ENCODE data around the gene SELENOO. TPM values are rescaled to one million over a fixed set of nuclear protein-coding genes. Genes with fewer than 3 reads are reported as not detected.
A peak's percentile ranks its signal among the peaks of the same experiment; 100 is the strongest.

The SELENOO gene
- total RNA-seq, 1 experiment from 2014 or later = 27.0 TPM

GRCh38 chr22:50262460-50262911, 61.7 kb downstream of the SELENOO start:
- H3K27ac Mint-ChIP-seq = no peak overlapping the region
- ChIA-PET POLR2A (no interaction called here), CTCF (interaction anchor here (0.9 to 3.7 kb wide), 6 partner anchors 10 to 80 kb away, joined by 3 to 21 read pairs (median 5); partner anchors contain the start of gene HDAC10)
- H3K9me3 Mint-ChIP-seq = no peaks in the 10 kb centered on the region
- TF ChIP-seq ESRRA (CRISPR knock-in tag; IDR thresholded peaks at IDR 0.05; ENCODE audit: borderline replicate concordance) (0 out of 2 replicates have a peak, but pooled peaks have one; percentile 23), ZNF423 (CRISPR knock-in tag; IDR thresholded peaks at IDR 0.05) (no peak)
- H3K4me3 Mint-ChIP-seq = peak overlapping the region; percentile 66
- H3K4me1 Mint-ChIP-seq = peaks cover 8% of the 10 kb centered on the region
- peaks cover 27% of the 10 kb centered on the region for H3K27me3 Mint-ChIP-seq (ENCODE audit: low read depth)
- DNase-seq (ENCODE audit: low spot score) (no peak), ATAC-seq (no peak)
- no peaks in the 10 kb centered on the region for H3K36me3 Mint-ChIP-seq

GRCh38 chr22:50262973-50263617, 62.3 kb downstream of the SELENOO start:
- no peak overlapping the region for H3K4me3 Mint-ChIP-seq
- no peak overlapping the region for H3K27ac Mint-ChIP-seq
- no peaks in the 10 kb centered on the region for H3K9me3 Mint-ChIP-seq
- no peaks in the 10 kb centered on the region for H3K36me3 Mint-ChIP-seq
- ChIA-PET CTCF (interaction anchor here (0.9 to 3.7 kb wide), 6 partner anchors 9 to 79 kb away, joined by 3 to 21 read pairs (median 4); partner anchors contain the start of gene HDAC10), POLR2A (no interaction called here)
- ATAC-seq (no peak), DNase-seq (ENCODE audit: low spot score) (no peak)
- H3K4me1 Mint-ChIP-seq = peaks cover 8% of the 10 kb centered on the region
- no peak for TF ChIP-seq CREB1 (CRISPR knock-in tag; IDR thresholded peaks at IDR 0.05)
- TF ChIP-seq PRDM15 (CRISPR knock-in tag; IDR thresholded peaks at IDR 0.05) = no peak
- no peak for TF ChIP-seq ZNF512 (CRISPR knock-in tag; IDR thresholded peaks at IDR 0.05; ENCODE audit: borderline replicate concordance)
- no peak for TF ChIP-seq E2F4 (CRISPR knock-in tag; IDR thresholded peaks at IDR 0.05; ENCODE audit: borderline replicate concordance, low read depth)
- TF ChIP-seq NFYB (CRISPR knock-in tag; conservative IDR thresholded peaks at IDR 0.05; ENCODE audit: low read depth) = no peak
- TF ChIP-seq HMGA2 (CRISPR knock-in tag; IDR thresholded peaks at IDR 0.05) = no peak
- peaks cover 29% of the 10 kb centered on the region for H3K27me3 Mint-ChIP-seq (ENCODE audit: low read depth)

GRCh38 chr22:50264104-50264745, 63.4 kb downstream of the SELENOO start:
- ChIA-PET POLR2A (no interaction called here), CTCF (interaction anchor here (0.9 to 3.7 kb wide), 3 partner anchors 8 to 77 kb away, joined by 3 to 21 read pairs (median 3); no protein-coding TSS in a partner anchor)
- Mint-ChIP-seq H3K27ac (no peak overlapping the region), H3K4me3 (no peak overlapping the region), H3K27me3 (ENCODE audit: low read depth) (peaks cover 40% of the 10 kb centered on the region), H3K4me1 (peaks cover 8% of the 10 kb centered on the region), H3K9me3 (no peaks in the 10 kb centered on the region), H3K36me3 (no peaks in the 10 kb centered on the region)
- TF ChIP-seq MYBL2 (CRISPR knock-in tag; IDR thresholded peaks at IDR 0.05) (no peak), TCF7 (CRISPR knock-in tag; IDR thresholded peaks at IDR 0.05; ENCODE audit: low read depth) (no peak), ZNF317 (CRISPR knock-in tag; IDR thresholded peaks at IDR 0.05; ENCODE audit: borderline replicate concordance, low read depth) (no peak)
- TF ChIP-seq, protein P1, sequence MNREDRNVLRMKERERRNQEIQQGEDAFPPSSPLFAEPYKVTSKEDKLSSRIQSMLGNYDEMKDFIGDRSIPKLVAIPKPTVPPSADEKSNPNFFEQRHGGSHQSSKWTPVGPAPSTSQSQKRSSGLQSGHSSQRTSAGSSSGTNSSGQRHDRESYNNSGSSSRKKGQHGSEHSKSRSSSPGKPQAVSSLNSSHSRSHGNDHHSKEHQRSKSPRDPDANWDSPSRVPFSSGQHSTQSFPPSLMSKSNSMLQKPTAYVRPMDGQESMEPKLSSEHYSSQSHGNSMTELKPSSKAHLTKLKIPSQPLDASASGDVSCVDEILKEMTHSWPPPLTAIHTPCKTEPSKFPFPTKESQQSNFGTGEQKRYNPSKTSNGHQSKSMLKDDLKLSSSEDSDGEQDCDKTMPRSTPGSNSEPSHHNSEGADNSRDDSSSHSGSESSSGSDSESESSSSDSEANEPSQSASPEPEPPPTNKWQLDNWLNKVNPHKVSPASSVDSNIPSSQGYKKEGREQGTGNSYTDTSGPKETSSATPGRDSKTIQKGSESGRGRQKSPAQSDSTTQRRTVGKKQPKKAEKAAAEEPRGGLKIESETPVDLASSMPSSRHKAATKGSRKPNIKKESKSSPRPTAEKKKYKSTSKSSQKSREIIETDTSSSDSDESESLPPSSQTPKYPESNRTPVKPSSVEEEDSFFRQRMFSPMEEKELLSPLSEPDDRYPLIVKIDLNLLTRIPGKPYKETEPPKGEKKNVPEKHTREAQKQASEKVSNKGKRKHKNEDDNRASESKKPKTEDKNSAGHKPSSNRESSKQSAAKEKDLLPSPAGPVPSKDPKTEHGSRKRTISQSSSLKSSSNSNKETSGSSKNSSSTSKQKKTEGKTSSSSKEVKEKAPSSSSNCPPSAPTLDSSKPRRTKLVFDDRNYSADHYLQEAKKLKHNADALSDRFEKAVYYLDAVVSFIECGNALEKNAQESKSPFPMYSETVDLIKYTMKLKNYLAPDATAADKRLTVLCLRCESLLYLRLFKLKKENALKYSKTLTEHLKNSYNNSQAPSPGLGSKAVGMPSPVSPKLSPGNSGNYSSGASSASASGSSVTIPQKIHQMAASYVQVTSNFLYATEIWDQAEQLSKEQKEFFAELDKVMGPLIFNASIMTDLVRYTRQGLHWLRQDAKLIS (CRISPR knock-in tag; IDR thresholded peaks at IDR 0.05; ENCODE audit: borderline replicate concordance) = no peak
- TF ChIP-seq, protein P2, sequence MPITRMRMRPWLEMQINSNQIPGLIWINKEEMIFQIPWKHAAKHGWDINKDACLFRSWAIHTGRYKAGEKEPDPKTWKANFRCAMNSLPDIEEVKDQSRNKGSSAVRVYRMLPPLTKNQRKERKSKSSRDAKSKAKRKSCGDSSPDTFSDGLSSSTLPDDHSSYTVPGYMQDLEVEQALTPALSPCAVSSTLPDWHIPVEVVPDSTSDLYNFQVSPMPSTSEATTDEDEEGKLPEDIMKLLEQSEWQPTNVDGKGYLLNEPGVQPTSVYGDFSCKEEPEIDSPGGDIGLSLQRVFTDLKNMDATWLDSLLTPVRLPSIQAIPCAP (CRISPR knock-in tag; IDR thresholded peaks at IDR 0.05) = no peak
- ATAC-seq (no peak), DNase-seq (ENCODE audit: low spot score) (no peak)

All from WTC11 (cell line).